Heart left ventricle (tissue), 13 donors: ENCODE results near the gene TP53.

ENCODE experiments used
- CTCF ChIP-seq, 12 donors: fragments of 200-600 bp; sonication (generic) in 4 of 12; IDR thresholded peaks; one replicate each; pipeline versions ENCODE4 v1.5.0 to v1.8.0; 2018 to 2022; ENCODE audit warnings: antibody characterized with exemption in 12 of 12, mild to moderate bottlenecking in 5 of 12
- POLR2A ChIP-seq, 2 donors: fragments of 450-650 bp; IDR thresholded peaks; one replicate each; pipeline ENCODE4 v1.6.1; 2017; ENCODE audit warnings: antibody characterized with exemption in 2 of 2, mild to moderate bottlenecking in 2 of 2, moderate library complexity in 2 of 2
- donor health status: ischemic (EF 13 %, LVEDD 7.1; RV severe dilation, severe dysfunction).
- donor health status: DM: no; HTN: yes; CAD: no.
- donor health status: DM: no; HTN: no; CAD: no.
- donor health status: ischemic (EF 25% LVEDD 6.9; RV normal size, moderate dysfunction).
- donor health status: ischemic (EF 25% LVEDD 5.7; RV mildly dilated, moderate dysfunction).
- donor health status: ischemic (EF 35%, LVEDD 5.7; RV mildly dilated, moderate dysfunction).
- donor health status: nonischemic (EF 11% LVEDD 7.7; RV severe dilation, severe dysfunction).
- donor health status: DM: yes; HTN: yes; CAD: no.
- donor health status: PGD.
- donor health status: ischemic (EF 29% LVEDD 5.4; RV normal size, mild dysfunction).
- donor health status: nonischemic (EF 23%, LVEDD 6.1; RV moderate dilation, normal function).

- no peak for TF ChIP-seq CTCF (IDR thresholded peaks at IDR 0.05)
- TF ChIP-seq POLR2A (IDR thresholded peaks at IDR 0.05) = no peak
These were observed 35.5 kb downstream of the TP53 start for GRCh38 chr17:7651665-7652387.
